ENCODE data around the gene EMC10. TPM values are rescaled to one million over a fixed set of nuclear protein-coding genes. Genes with fewer than 3 reads are reported as not detected.

EMC10 gene
- total and polyA plus RNA-seq, 8 donors = 72.3 to 157 (median 90.8) TPM

- intact Hi-C loops (cut with DNase I) = loop anchor here in 1 of 2 donors (5.0 kb wide), 1 partner anchor 97 kb away; the partner anchor contains the start of gene NAPSA
- no peak for TF ChIP-seq CTCF (IDR thresholded peaks at IDR 0.05)
Measured at GRCh38 chr19:50464348-50464747, 12.0 kb upstream of the EMC10 start.

GRCh38 chr19:50465000-50465399 lies 11.3 kb upstream of the EMC10 start:
- Histone ChIP-seq H3K4me1 (no peaks in the 10 kb centered on the region), H3K36me3 (no peaks in the 10 kb centered on the region), H3K27ac (no peak overlapping the region), H3K4me3 (no peak overlapping the region), H3K9me3 (no peaks in the 10 kb centered on the region), H3K27me3 (peaks cover 0 to 24% of the 10 kb centered on the region in 2 donors)
- no peak for ATAC-seq
- intact Hi-C loops (cut with DNase I) = loop anchor here in 1 of 2 donors (5.0 kb wide), 1 partner anchor 98 kb away; the partner anchor contains the start of gene NAPSA
- no peak for TF ChIP-seq CTCF (IDR thresholded peaks at IDR 0.05)
- DNase-seq = peak in 1 of 4 donors; percentile 72

More at GRCh38 chr19:50464348-50464747, 12.0 kb upstream of the EMC10 start:
- Histone ChIP-seq H3K36me3 (no peaks in the 10 kb centered on the region), H3K4me3 (no peak overlapping the region), H3K9me3 (no peaks in the 10 kb centered on the region), H3K4me1 (no peaks in the 10 kb centered on the region), H3K27ac (no peak overlapping the region), H3K27me3 (peaks cover 0 to 31% of the 10 kb centered on the region in 2 donors)
- ATAC-seq (no peak), DNase-seq (peak in 1 of 4 donors; percentile 76)

DNA sequence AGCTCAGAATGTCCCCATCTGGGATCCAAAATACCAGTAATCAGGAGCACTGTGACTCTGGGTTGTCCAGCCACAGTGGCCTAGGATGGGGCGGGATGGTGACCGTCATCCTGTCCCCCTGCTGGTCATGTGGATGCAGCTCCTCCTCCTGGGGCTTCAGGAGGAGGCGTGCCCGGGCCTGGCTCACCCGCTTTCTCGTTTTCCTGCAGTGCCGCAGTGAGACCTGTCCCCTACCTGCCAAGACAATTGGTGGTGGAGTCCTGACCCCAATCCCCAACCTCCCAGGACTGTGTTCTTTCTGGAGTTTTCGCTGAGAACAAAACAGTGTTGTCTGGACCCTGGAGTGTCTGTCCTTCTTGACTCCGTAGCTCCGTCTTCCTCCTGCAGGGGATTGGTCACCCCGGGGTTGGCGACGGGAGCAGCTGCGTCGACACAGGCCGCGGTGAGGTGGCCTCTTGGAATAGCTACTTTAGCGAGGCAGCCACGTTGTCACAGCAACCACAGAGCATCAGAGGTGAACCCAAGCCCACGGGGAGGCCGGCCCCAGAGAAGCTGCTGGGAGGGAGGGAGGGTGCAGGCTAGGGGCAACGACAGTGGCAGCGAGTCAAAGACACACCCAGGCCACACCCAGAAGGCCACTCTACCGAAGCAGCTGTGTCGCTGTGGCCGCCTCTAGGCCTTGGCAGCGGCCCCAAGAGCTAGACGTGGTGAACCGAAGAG lies 10.2 kb upstream of the EMC10 start:
- Histone ChIP-seq H3K9me3 (no peaks in the 10 kb centered on the region), H3K36me3 (no peaks in the 10 kb centered on the region), H3K4me3 (no peak overlapping the region), H3K27ac (no peak overlapping the region), H3K4me1 (no peaks in the 10 kb centered on the region), H3K27me3 (peaks cover 0 to 13% of the 10 kb centered on the region in 2 donors)
- intact Hi-C loops (cut with DNase I) = no loop called here
- TF ChIP-seq CTCF (IDR thresholded peaks at IDR 0.05) = no peak
- DNase-seq = peak in 3 of 4 donors; percentile 70 to 80 (median 79)
- peak; percentile 93 for ATAC-seq

DNA sequence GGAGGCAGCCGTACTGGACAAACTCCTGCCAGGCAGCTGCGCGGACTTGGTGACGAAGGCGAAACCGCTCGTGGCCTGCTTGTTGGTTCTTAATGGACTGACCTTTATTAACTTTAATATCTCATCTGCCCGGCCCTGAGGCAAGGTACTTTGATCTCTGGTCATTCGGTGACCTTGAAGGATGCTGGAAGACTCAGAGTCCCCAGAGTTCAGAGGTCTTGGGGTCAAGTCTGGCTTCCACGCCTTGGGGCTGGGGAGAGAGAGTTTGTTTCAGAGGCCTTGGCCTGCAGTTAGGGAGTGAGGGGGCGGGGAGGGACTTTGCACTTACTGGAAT lies 9.6 kb upstream of the EMC10 start:
- DNase-seq = peak in 1 of 4 donors; percentile 27
- intact Hi-C loops (cut with DNase I) = no loop called here
- no peak for ATAC-seq
- peaks cover 0 to 9% of the 10 kb centered on the region in 2 donors for H3K27me3 ChIP-seq
- H3K4me1 ChIP-seq = no peaks in the 10 kb centered on the region
- no peak overlapping the region for H3K4me3 ChIP-seq
- no peak for TF ChIP-seq CTCF (IDR thresholded peaks at IDR 0.05)
- no peak overlapping the region for H3K27ac ChIP-seq
- H3K9me3 ChIP-seq = no peaks in the 10 kb centered on the region
- no peaks in the 10 kb centered on the region for H3K36me3 ChIP-seq

DNA sequence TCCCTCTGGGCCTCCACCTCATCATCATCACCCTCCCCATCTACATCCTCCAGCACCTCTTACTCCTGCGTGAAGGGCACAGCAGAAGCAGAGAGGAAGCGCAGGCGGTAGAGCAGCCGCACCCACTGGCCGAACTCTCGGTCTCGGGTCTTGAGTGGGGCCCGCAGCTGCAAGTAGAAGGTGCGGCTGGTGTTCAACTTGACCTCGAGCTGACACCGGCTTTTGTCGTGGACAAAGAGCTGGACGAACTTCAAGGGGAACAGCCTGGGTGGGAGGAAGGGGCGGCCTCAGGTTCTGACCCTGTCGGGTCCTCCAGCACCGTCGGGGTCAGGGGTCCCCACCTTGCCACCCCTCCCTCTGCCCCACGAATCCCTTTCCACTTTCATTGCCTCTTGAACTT lies 8.7 kb upstream of the EMC10 start:
- no peaks in the 10 kb centered on the region for H3K9me3 ChIP-seq
- TF ChIP-seq CTCF (IDR thresholded peaks at IDR 0.05) = no peak
- H3K27ac ChIP-seq = no peak overlapping the region
- peaks cover 0 to 5% of the 10 kb centered on the region in 2 donors for H3K27me3 ChIP-seq
- H3K4me1 ChIP-seq = no peaks in the 10 kb centered on the region
- intact Hi-C loops (cut with DNase I) = no loop called here
- no peak for ATAC-seq
- peak in 1 of 4 donors; percentile 54 for DNase-seq
- H3K36me3 ChIP-seq = no peaks in the 10 kb centered on the region
- no peak overlapping the region for H3K4me3 ChIP-seq
